Mesothelial cell of epicardium (in vitro differentiated cells): ENCODE data around the gene PARD3. TPM values are rescaled to one million over a fixed set of nuclear protein-coding genes. Genes with fewer than 3 reads are reported as not detected.

Source experiments
- DNase-seq, 2 experiments: peaks; one replicate each; pipeline ENCODE4 v3.0.0; 2021; ENCODE audit warnings: low spot score in 2 of 2; ENCODE audit not compliant: unreplicated experiment in 2 of 2
- H3K27ac Mint-ChIP-seq: 2 replicates; pipeline ENCODE4 v1.8.0; 2021; ENCODE audit warnings: mixed read lengths
- H3K27me3 Mint-ChIP-seq: 2 replicates; pipeline ENCODE4 v1.8.0; 2021; ENCODE audit warnings: low read depth, mixed read lengths
- H3K36me3 Mint-ChIP-seq: 2 replicates; pipeline ENCODE4 v1.8.0; 2021; ENCODE audit warnings: mixed read lengths
- H3K4me1 Mint-ChIP-seq: 2 replicates; pipeline ENCODE4 v1.8.0; 2021; ENCODE audit warnings: mixed read lengths
- H3K4me3 Mint-ChIP-seq: 2 replicates; pipeline ENCODE4 v1.8.0; 2021; ENCODE audit warnings: mild to moderate bottlenecking, moderate library complexity, mixed read lengths
- H3K9me3 Mint-ChIP-seq: 2 replicates; pipeline ENCODE4 v1.8.0; 2021; ENCODE audit warnings: mixed read lengths
- CTCF ChIP-seq: fragments of 200-600 bp; sonication (generic); IDR thresholded peaks from one replicate; pipeline ENCODE4 v1.5.0; 2021; ENCODE audit warnings: antibody characterized with exemption; ENCODE audit not compliant: unreplicated experiment
- total RNA-seq: library from RNA; stranded (reverse); gene quantifications from 3 replicates; pipeline ENCODE4 v1.2.1, GENCODE V29; 2021

The PARD3 gene
- total RNA-seq, 1 donor from 2014 or later: 73.2 TPM

- Mint-ChIP-seq H3K4me1 (peaks cover 22% of the 10 kb centered on the region), H3K36me3 (no peaks in the 10 kb centered on the region), H3K27ac (no peak overlapping the region), H3K4me3 (no peak overlapping the region), H3K9me3 (no peaks in the 10 kb centered on the region), H3K27me3 (peaks cover 12% of the 10 kb centered on the region)
- no peak for TF ChIP-seq CTCF
- no peak for DNase-seq
Observed at GRCh38 chr10:34817586-34817985, 2.5 kb upstream of the PARD3 start.

GRCh38 chr10:34817054-34817453, 2.0 kb upstream of the PARD3 start:
- H3K27me3 Mint-ChIP-seq: peaks cover 8% of the 10 kb centered on the region
- peaks cover 27% of the 10 kb centered on the region for H3K4me1 Mint-ChIP-seq
- TF ChIP-seq CTCF: no peak
- H3K36me3 Mint-ChIP-seq: no peaks in the 10 kb centered on the region
- DNase-seq: no peak
- H3K9me3 Mint-ChIP-seq: no peaks in the 10 kb centered on the region
- H3K4me3 Mint-ChIP-seq: no peak overlapping the region
- H3K27ac Mint-ChIP-seq: no peak overlapping the region

- peaks cover 32% of the 10 kb centered on the region for H3K4me1 Mint-ChIP-seq
- H3K27me3 Mint-ChIP-seq: peaks cover 7% of the 10 kb centered on the region
- H3K9me3 Mint-ChIP-seq: no peaks in the 10 kb centered on the region
- peak overlapping the region; percentile 87 for H3K4me3 Mint-ChIP-seq
- H3K36me3 Mint-ChIP-seq: no peaks in the 10 kb centered on the region
- peak overlapping the region; percentile 93 for H3K27ac Mint-ChIP-seq
- no peak for TF ChIP-seq CTCF
- DNase-seq: no peak
Observed at GRCh38 chr10:34816501-34817002, 1.5 kb upstream of the PARD3 start.

- DNase-seq: peak in 1 of 2 experiments; percentile 44
- H3K36me3 Mint-ChIP-seq: no peaks in the 10 kb centered on the region
- peak overlapping the region; percentile 87 for H3K4me3 Mint-ChIP-seq
- no peaks in the 10 kb centered on the region for H3K9me3 Mint-ChIP-seq
- H3K27ac Mint-ChIP-seq: peak overlapping the region; percentile 93
- H3K27me3 Mint-ChIP-seq: peaks cover 5% of the 10 kb centered on the region
- no peak for TF ChIP-seq CTCF
- peaks cover 35% of the 10 kb centered on the region for H3K4me1 Mint-ChIP-seq
Observed at GRCh38 chr10:34816085-34816496, 995 bp upstream of the PARD3 start.

GRCh38 chr10:34814913-34815184, 247 bp downstream of the PARD3 start:
- Mint-ChIP-seq H3K4me1 (peaks cover 40% of the 10 kb centered on the region), H3K4me3 (peak overlapping the region; percentile 58), H3K9me3 (no peaks in the 10 kb centered on the region), H3K36me3 (no peaks in the 10 kb centered on the region), H3K27me3 (peaks cover 5% of the 10 kb centered on the region), H3K27ac (no peak overlapping the region)
- TF ChIP-seq CTCF: no peak
- DNase-seq: peak in 1 of 2 experiments; percentile 31
